PC-3 (cell line): Measurements from ENCODE around the gene TMEM117. TPM values are rescaled to one million over a fixed set of nuclear protein-coding genes. Genes with fewer than 3 reads are reported as not detected.
A peak's percentile ranks its signal among the peaks of the same experiment; 100 is the strongest.

Experiments
- ATAC-seq: fragments of 200-7000 bp; cut with Tn5 transposase; 2 replicates; pipeline ENCODE4 v1.9.1; 2020; ENCODE audit warnings: mild to moderate bottlenecking, moderate library complexity
- BruUV-seq: library from RNA; stranded (reverse); fragments of 400-500 nt; replicated peaks from 2 replicates; lab custom pipeline; 2021; lab: Mats Ljungman, UMichigan
- CTCF ChIA-PET: fragments of 300-600 bp; sonication (Branson Sonifier 250); formaldehyde crosslinking; loops from one replicate; lab custom pipeline; 2022; ENCODE audit warnings: antibody characterized with exemption; lab: Charles Lee
- POLR2A ChIA-PET: fragments of 300-600 bp; sonication (Branson Sonifier 250); formaldehyde crosslinking; loops from one replicate; lab custom pipeline; 2022; ENCODE audit warnings: antibody characterized with exemption; ENCODE audit not compliant: unreplicated experiment; lab: Charles Lee
- DNase-seq: peaks from one replicate; pipeline ENCODE4 v3.0.0-alpha.2; 2015
- H2AFZ ChIP-seq: fragments of 300-600 bp; sonication (generic); 2 replicates; pipeline ENCODE4 v1.6.0; 2016; ENCODE audit warnings: antibody characterized with exemption, low read length
- H3F3A ChIP-seq: fragments of 300-600 bp; sonication (generic); one replicate; pipeline ENCODE4 v1.6.0; 2017; ENCODE audit warnings: antibody characterized with exemption, low read length, control low read depth, mild to moderate bottlenecking; ENCODE audit not compliant: unreplicated experiment
- H3K27ac ChIP-seq: fragments of 300-600 bp; sonication (generic); 2 replicates; pipeline ENCODE4 v1.5.1; 2016; ENCODE audit warnings: mild to moderate bottlenecking, low read length
- H3K27me3 ChIP-seq: fragments of 300-600 bp; sonication (generic); 2 replicates; pipeline ENCODE4 v1.6.1; 2016; ENCODE audit warnings: low read length, mixed read lengths
- H3K36me3 ChIP-seq: fragments of 300-600 bp; sonication (generic); 2 replicates; pipeline ENCODE4 v1.6.1; 2016; ENCODE audit warnings: low read depth, mixed run types, low read length, mixed read lengths
- H3K4me1 ChIP-seq: fragments of 300-600 bp; sonication (generic); 2 replicates; pipeline ENCODE4 v1.5.1; 2016; ENCODE audit warnings: low read length; ENCODE audit not compliant: insufficient read depth
- H3K4me2 ChIP-seq: fragments of 300-600 bp; sonication (generic); 2 replicates; pipeline ENCODE4 v1.6.0; 2016; ENCODE audit warnings: low read length
- H3K4me3 ChIP-seq: fragments of 300-600 bp; sonication (generic); 2 replicates; pipeline ENCODE4 v1.5.1; 2016; ENCODE audit warnings: mild to moderate bottlenecking, low read length, mixed read lengths
- H3K79me2 ChIP-seq: fragments of 300-600 bp; sonication (generic); 2 replicates; pipeline ENCODE4 v1.6.1; 2017; ENCODE audit warnings: low read length, mixed read lengths
- H3K9ac ChIP-seq: fragments of 300-600 bp; sonication (generic); 2 replicates; pipeline ENCODE4 v1.6.0; 2016; ENCODE audit warnings: mild to moderate bottlenecking, low read length
- H3K9me2 ChIP-seq: fragments of 300-600 bp; sonication (generic); replicated peaks from 2 replicates; pipeline ENCODE4 v1.6.1; 2016; ENCODE audit warnings: mixed run types, low read length, mixed read lengths
- H3K9me3 ChIP-seq: fragments of 300-600 bp; sonication (generic); 2 replicates; pipeline ENCODE4 v1.6.1; 2016; ENCODE audit warnings: low read length, mixed read lengths
- H4K20me1 ChIP-seq: fragments of 300-600 bp; sonication (generic); 2 replicates; pipeline ENCODE4 v1.6.1; 2016; ENCODE audit warnings: low read length, mixed read lengths
- EZH2 ChIP-seq: fragments of 300-600 bp; sonication (generic); IDR thresholded peaks from one replicate; pipeline ENCODE4 v1.6.1; 2017; ENCODE audit warnings: antibody characterized with exemption, mild to moderate bottlenecking, low read length; ENCODE audit not compliant: unreplicated experiment
- EZH2phosphoT487 ChIP-seq: fragments of 300-600 bp; sonication (generic); IDR thresholded peaks from 2 replicates; pipeline ENCODE4 v1.6.1; 2018; ENCODE audit warnings: mild to moderate bottlenecking, antibody characterized with exemption, low read length, borderline replicate concordance
- intact Hi-C: fragments of 100-400 bp; cut with micrococcal nuclease; formaldehyde crosslinking; loops from 2 replicates; pipeline ENCODE4 v1.9.0; 2023
- total RNA-seq: library from RNA; depleted of rRNA; stranded (reverse); fragments of >200 nt; gene quantifications from 2 replicates; pipeline ENCODE4 v1.2.3, GENCODE V29; 2014
- TF ChIP-seq, protein P1 (sequence below): fragments of 300-600 bp; sonication (generic); conservative IDR thresholded peaks from 2 replicates; pipeline ENCODE4 v1.5.1; 2017; ENCODE audit warnings: antibody characterized with exemption, low read depth, mild to moderate bottlenecking, low read length

The TMEM117 gene
- total RNA-seq, 1 experiment from 2014 or later = 9.0 TPM

- Histone ChIP-seq H3K4me1 (no peaks in the 10 kb centered on the region), H3K9me2 (no peaks in the 10 kb centered on the region), H3K79me2 (no peaks in the 10 kb centered on the region), H3F3A (no peaks in the 10 kb centered on the region), H3K9ac (no peak overlapping the region), H3K4me3 (no peak overlapping the region), H4K20me1 (no peaks in the 10 kb centered on the region), H2AFZ (no peak overlapping the region), H3K27ac (no peak overlapping the region), H3K27me3 (no peaks in the 10 kb centered on the region), H3K4me2 (no peak overlapping the region), H3K36me3 (no peaks in the 10 kb centered on the region), H3K9me3 (no peaks in the 10 kb centered on the region)
- CTCF ChIA-PET = no interaction called here
- POLR2A ChIA-PET = no interaction called here
- no TSS peak for BruUV-seq
- TF ChIP-seq EZH2 = no peak
- ATAC-seq = no peak
- intact Hi-C loops = no loop called here
- peak; percentile 19 for DNase-seq
Observed at GRCh38 chr12:44334347-44334746, 498.5 kb downstream of the TMEM117 start.

DNA sequence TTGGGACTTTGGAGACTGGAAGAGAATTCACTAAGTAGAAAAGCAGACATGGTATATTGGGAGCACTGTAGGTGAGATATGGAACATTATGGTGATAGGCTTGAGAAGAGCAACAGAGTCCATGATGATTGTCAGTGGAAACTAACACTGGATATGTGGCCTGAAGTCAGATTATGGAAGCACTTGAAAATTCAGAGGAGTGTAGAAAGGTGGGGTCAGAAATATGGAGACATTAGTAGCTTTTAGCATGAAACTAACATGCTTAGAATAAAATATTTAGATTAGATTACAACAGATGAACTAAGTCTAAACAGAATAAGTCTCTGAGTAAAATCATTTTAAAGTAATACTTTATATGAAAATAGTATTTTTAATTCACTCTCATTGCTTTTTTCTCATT lies 499.1 kb downstream of the TMEM117 start:
- H3K4me1 ChIP-seq = no peaks in the 10 kb centered on the region
- BruUV-seq = no TSS peak
- H3K79me2 ChIP-seq = no peaks in the 10 kb centered on the region
- no peaks in the 10 kb centered on the region for H3K9me2 ChIP-seq
- H3K27me3 ChIP-seq = no peaks in the 10 kb centered on the region
- H3K4me3 ChIP-seq = no peak overlapping the region
- POLR2A ChIA-PET = no interaction called here
- intact Hi-C loops = no loop called here
- H3K36me3 ChIP-seq = no peaks in the 10 kb centered on the region
- H2AFZ ChIP-seq = no peak overlapping the region
- CTCF ChIA-PET = no interaction called here
- H3F3A ChIP-seq = no peaks in the 10 kb centered on the region
- H4K20me1 ChIP-seq = no peaks in the 10 kb centered on the region
- no peaks in the 10 kb centered on the region for H3K9me3 ChIP-seq
- no peak overlapping the region for H3K9ac ChIP-seq
- H3K4me2 ChIP-seq = no peak overlapping the region
- TF ChIP-seq EZH2phosphoT487 = no peak
- TF ChIP-seq, protein P1, sequence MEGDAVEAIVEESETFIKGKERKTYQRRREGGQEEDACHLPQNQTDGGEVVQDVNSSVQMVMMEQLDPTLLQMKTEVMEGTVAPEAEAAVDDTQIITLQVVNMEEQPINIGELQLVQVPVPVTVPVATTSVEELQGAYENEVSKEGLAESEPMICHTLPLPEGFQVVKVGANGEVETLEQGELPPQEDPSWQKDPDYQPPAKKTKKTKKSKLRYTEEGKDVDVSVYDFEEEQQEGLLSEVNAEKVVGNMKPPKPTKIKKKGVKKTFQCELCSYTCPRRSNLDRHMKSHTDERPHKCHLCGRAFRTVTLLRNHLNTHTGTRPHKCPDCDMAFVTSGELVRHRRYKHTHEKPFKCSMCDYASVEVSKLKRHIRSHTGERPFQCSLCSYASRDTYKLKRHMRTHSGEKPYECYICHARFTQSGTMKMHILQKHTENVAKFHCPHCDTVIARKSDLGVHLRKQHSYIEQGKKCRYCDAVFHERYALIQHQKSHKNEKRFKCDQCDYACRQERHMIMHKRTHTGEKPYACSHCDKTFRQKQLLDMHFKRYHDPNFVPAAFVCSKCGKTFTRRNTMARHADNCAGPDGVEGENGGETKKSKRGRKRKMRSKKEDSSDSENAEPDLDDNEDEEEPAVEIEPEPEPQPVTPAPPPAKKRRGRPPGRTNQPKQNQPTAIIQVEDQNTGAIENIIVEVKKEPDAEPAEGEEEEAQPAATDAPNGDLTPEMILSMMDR = no peak
- no peak for TF ChIP-seq EZH2
- DNase-seq = no peak
- no peak overlapping the region for H3K27ac ChIP-seq
- ATAC-seq = no peak

GRCh38 chr12:44336577-44336976 lies 500.7 kb downstream of the TMEM117 start:
- Histone ChIP-seq H3K9me3 (no peaks in the 10 kb centered on the region), H3K79me2 (no peaks in the 10 kb centered on the region), H2AFZ (no peak overlapping the region), H3K4me2 (no peak overlapping the region), H3K9me2 (no peaks in the 10 kb centered on the region), H3F3A (no peaks in the 10 kb centered on the region), H3K4me3 (no peak overlapping the region), H3K36me3 (no peaks in the 10 kb centered on the region), H3K9ac (no peak overlapping the region), H3K27ac (no peak overlapping the region), H3K4me1 (no peaks in the 10 kb centered on the region), H3K27me3 (no peaks in the 10 kb centered on the region), H4K20me1 (no peaks in the 10 kb centered on the region)
- ATAC-seq (no peak), DNase-seq (no peak)
- CTCF ChIA-PET = no interaction called here
- TF ChIP-seq, protein P1 = no peak
- TF ChIP-seq EZH2phosphoT487 = no peak
- no peak for TF ChIP-seq EZH2
- no TSS peak for BruUV-seq
- intact Hi-C loops = no loop called here
- POLR2A ChIA-PET = no interaction called here
